GM12878 (cell line): Measurements from ENCODE around the gene PLPP1. TPM values are rescaled to one million over a fixed set of nuclear protein-coding genes. Genes with fewer than 3 reads are reported as not detected.

Experiments
- ATAC-seq: fragments of 200-7000 bp; cut with Tn5 transposase; 3 replicates; pipeline ENCODE4 v1.9.1; 2020; ENCODE audit warnings: mild to moderate bottlenecking, moderate library complexity
- BruUV-seq: library from RNA; stranded (reverse); fragments of 400-500 nt; replicated peaks from 2 replicates; lab custom pipeline; 2021; lab: Mats Ljungman, UMichigan
- CTCF ChIA-PET: fragments of 300-600 bp; sonication (Branson Sonifier 250); formaldehyde crosslinking; extraction: SDS; loops from one replicate; lab custom pipeline; 2021; ENCODE audit warnings: inconsistent platforms; lab: Yijun Ruan, JAX
- POLR2A ChIA-PET: fragments of 350-600 bp; formaldehyde crosslinking; extraction: SDS; loops from one replicate; lab custom pipeline; 2021; ENCODE audit warnings: inconsistent platforms; lab: Charles Lee
- RAD21 ChIA-PET: fragments of 300-600 bp; sonication (Branson Sonifier 250); formaldehyde crosslinking; loops from one replicate; lab custom pipeline; 2023; ENCODE audit warnings: antibody characterized with exemption; ENCODE audit not compliant: unreplicated experiment; lab: Charles Lee
- SMC1A ChIA-PET: fragments of 300-600 bp; sonication (Branson Sonifier 250); formaldehyde crosslinking; loops from one replicate; lab custom pipeline; 2023; ENCODE audit not compliant: unreplicated experiment, uncharacterized antibody; lab: Charles Lee
- DNase-seq: peaks from one replicate; pipeline ENCODE4 v3.0.0-alpha.2; 2011; ENCODE audit warnings: low read depth, low spot score
- FAIRE-seq: peaks from 3 replicates; lab custom pipeline; 2011; peaks lifted over from hg19 to GRCh38; lab: Jason Lieb, UNC
- H2AFZ ChIP-seq: 2 replicates; pipeline ENCODE4 v1.6.0; 2011; ENCODE audit warnings: low read depth, low read length, control low read depth; ENCODE audit not compliant: control insufficient read depth
- H3K27ac ChIP-seq: 2 replicates; pipeline ENCODE4 v1.5.1; 2011; ENCODE audit warnings: control low read depth; ENCODE audit not compliant: control insufficient read depth, insufficient read depth
- H3K27me3 ChIP-seq, 2 experiments: replicated peaks in 1 of 2; 2 replicates each; pipeline versions ENCODE4 v1.6.0 to v1.6.1; 2011; ENCODE audit warnings: low read length in 1 of 2; ENCODE audit not compliant: control insufficient read depth in 2 of 2, insufficient read depth in 2 of 2
- H3K36me3 ChIP-seq, 2 experiments: 2 replicates each; pipeline ENCODE4 v1.5.1; 2011; ENCODE audit warnings: low read length in 1 of 2; ENCODE audit not compliant: control insufficient read depth in 2 of 2, insufficient read depth in 2 of 2
- H3K4me1 ChIP-seq: 2 replicates; pipeline ENCODE4 v1.6.1; 2011; ENCODE audit warnings: mild to moderate bottlenecking, low read length, moderate library complexity, mixed read lengths; ENCODE audit not compliant: control insufficient read depth, insufficient read depth
- H3K4me2 ChIP-seq: 2 replicates; pipeline ENCODE4 v1.6.0; 2011; ENCODE audit warnings: control low read depth; ENCODE audit not compliant: control insufficient read depth, insufficient read depth
- H3K4me3 ChIP-seq: fragments of 200-600 bp; sonication (generic); 2 replicates; pipeline ENCODE4 v1.5.1; 2016
- H3K79me2 ChIP-seq: 2 replicates; pipeline ENCODE4 v1.6.0; 2011; ENCODE audit warnings: low read length; ENCODE audit not compliant: control insufficient read depth, insufficient read depth
- H3K9ac ChIP-seq: 2 replicates; pipeline ENCODE4 v1.8.0; 2011; ENCODE audit warnings: low read length, control low read depth, mixed read lengths; ENCODE audit not compliant: control insufficient read depth, insufficient read depth
- H3K9me3 ChIP-seq: replicated peaks from 3 replicates; pipeline ENCODE4 v1.5.1; 2011; ENCODE audit warnings: mild to moderate bottlenecking, low read length; ENCODE audit not compliant: control insufficient read depth, insufficient read depth
- H4K20me1 ChIP-seq: 2 replicates; pipeline ENCODE4 v1.6.0; 2011; ENCODE audit not compliant: control insufficient read depth, insufficient read depth
- BRCA1 ChIP-seq: IDR thresholded peaks from 2 replicates; pipeline ENCODE4 v1.6.1; 2011; ENCODE audit warnings: low read depth, low read length, improper control_type of control experiment
- RUNX3 ChIP-seq: IDR thresholded peaks from 2 replicates; pipeline ENCODE4 v1.6.1; 2012; ENCODE audit warnings: low read length, inconsistent platforms
- WGBS: methylation state at CpG from one replicate; pipeline ENCODE4 v1.1.6; 2016; ENCODE audit warnings: low lambda C conversion rate; ENCODE audit not compliant: insufficient replicate concordance, insufficient coverage; ENCODE audit errors: missing lambda C conversion rate; 5-methylcytosine and 5-hydroxymethylcytosine counted together
- in situ Hi-C: fragments of 300-500 bp; cut with MboI; formaldehyde crosslinking; loops from 9 replicates; pipeline ENCODE4 v1.14.3; 2018; ENCODE audit warnings: mixed read lengths
- intact Hi-C: fragments of 100-400 bp; cut with micrococcal nuclease; formaldehyde crosslinking; loops from one replicate; pipeline ENCODE4 v1.14.2; 2022; ENCODE audit not compliant: unreplicated experiment
- polyA plus RNA-seq, 11 experiments: library from polyadenylated mRNA; depleted of rRNA in 4 of 11; unstranded in 6 of 11; stranded (reverse) in 5 of 11; fragments of >200 nt; fragmentation: Nextera tagmentation in 4 of 11; fragmentation: Illumina TruSeq in 1 of 11; extraction: Ambion mirVana in 4 of 11; extraction: Trizol in 1 of 11; gene quantifications; 1 replicate in 1 of 11; 2 replicates in 10 of 11; pipeline versions ENCODE4 v1.2.1 to v1.2.3, GENCODE V29; 2011 to 2016; ENCODE audit warnings: inconsistent platforms in 2 of 11, missing spikeins in 2 of 11, low read depth in 1 of 11
- total RNA-seq, 4 experiments: library from RNA; depleted of rRNA in 3 of 4; stranded (reverse); fragments of >200 nt in 3 of 4; fragmentation: Illumina TruSeq in 1 of 4; extraction: Trizol in 1 of 4; gene quantifications; 2 replicates each; pipeline versions ENCODE4 v1.2.1 to v1.2.3, GENCODE V29; 2013 to 2021
- TF ChIP-seq, protein P1 (sequence below): fragments of 450-650 bp; IDR thresholded peaks from 2 replicates; pipeline ENCODE4 v1.6.1; 2017; ENCODE audit warnings: mild to moderate bottlenecking, low read depth, inconsistent platforms; ENCODE audit not compliant: poor library complexity, severe bottlenecking

PLPP1 gene
- total and polyA plus RNA-seq, 10 of the 15 experiments (the other 5 are each of a cell fraction or from before 2014, with no cell fraction given): 3.0 to 11.3 (median 8.1) TPM

DNA sequence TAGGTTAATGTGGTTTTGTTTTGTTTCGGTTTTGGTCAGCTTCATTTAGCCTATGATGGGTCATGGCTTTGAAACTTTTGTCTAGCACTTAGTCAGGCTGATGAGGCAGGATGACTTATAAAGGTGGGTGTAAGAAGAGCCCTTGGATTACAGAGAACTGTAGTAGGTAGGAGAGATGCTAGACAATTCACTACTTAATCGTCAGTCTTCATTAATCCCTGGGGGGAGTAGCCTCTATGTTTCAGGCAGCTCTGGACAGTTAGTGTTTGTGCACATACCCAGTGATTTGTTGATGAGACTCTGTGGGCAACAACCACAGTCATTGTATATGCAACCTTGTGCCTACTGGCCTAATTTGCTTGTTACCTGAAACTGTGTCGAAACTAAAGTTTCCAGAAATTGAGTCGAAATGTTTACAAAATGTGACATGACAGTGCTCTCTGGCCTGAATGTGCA is 113.7 kb downstream of the PLPP1 start:
- WGBS: 29% methylated on average over 4 of the region's 4 CpGs

More for the DNA sequence above, 113.7 kb downstream of the PLPP1 start:
- BruUV-seq: no TSS peak
- Histone ChIP-seq H3K9ac (no peak overlapping the region), H3K79me2 (no peaks in the 10 kb centered on the region), H3K4me1 (peaks cover 9% of the 10 kb centered on the region; the same call in 1 of the 2 replicates), H3K9me3 (no peaks in the 10 kb centered on the region), H4K20me1 (no peaks in the 10 kb centered on the region), H3K4me2 (no peak overlapping the region; the same call in 1 of the 2 replicates), H3K27ac (no peak overlapping the region), H2AFZ (no peak overlapping the region), H3K36me3 (peaks cover 6 to 18% of the 10 kb centered on the region in 2 experiments), H3K27me3 (no peaks in the 10 kb centered on the region)
- DNase-seq: peak; percentile 15
- RAD21 ChIA-PET: no interaction called here
- POLR2A ChIA-PET: no interaction called here
- peak; percentile 35 for FAIRE-seq
- intact Hi-C loops: no loop called here
- CTCF ChIA-PET: no interaction called here
- in situ Hi-C loops: no loop called here
- SMC1A ChIA-PET: interaction anchor here (0.6 to 1.0 kb wide), 2 partner anchors 11 to 19 kb away, joined by 3 read pairs; no protein-coding TSS in a partner anchor
- TF ChIP-seq BRCA1 (no peak), RUNX3 (peak; percentile 68)
- TF ChIP-seq, protein P1, sequence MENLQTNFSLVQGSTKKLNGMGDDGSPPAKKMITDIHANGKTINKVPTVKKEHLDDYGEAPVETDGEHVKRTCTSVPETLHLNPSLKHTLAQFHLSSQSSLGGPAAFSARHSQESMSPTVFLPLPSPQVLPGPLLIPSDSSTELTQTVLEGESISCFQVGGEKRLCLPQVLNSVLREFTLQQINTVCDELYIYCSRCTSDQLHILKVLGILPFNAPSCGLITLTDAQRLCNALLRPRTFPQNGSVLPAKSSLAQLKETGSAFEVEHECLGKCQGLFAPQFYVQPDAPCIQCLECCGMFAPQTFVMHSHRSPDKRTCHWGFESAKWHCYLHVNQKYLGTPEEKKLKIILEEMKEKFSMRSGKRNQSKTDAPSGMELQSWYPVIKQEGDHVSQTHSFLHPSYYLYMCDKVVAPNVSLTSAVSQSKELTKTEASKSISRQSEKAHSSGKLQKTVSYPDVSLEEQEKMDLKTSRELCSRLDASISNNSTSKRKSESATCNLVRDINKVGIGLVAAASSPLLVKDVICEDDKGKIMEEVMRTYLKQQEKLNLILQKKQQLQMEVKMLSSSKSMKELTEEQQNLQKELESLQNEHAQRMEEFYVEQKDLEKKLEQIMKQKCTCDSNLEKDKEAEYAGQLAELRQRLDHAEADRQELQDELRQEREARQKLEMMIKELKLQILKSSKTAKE: peak; percentile 80
- TF ChIP-seq, all 136 proteins: peak for 2
- peak; percentile 94 for ATAC-seq
- no peak overlapping the region for H3K4me3 ChIP-seq
